Measurements from ENCODE around the gene FHOD3. TPM values are rescaled to one million over a fixed set of nuclear protein-coding genes. Genes with fewer than 3 reads are reported as not detected.

Gene FHOD3
- total and polyA plus RNA-seq, 2 of the 8 experiments (the other 6 are each of a cell fraction or from before 2014, with no cell fraction given): 9.7 to 10.5 TPM

GRCh38 chr18:36503477-36503876, 206.0 kb downstream of the FHOD3 start:
- no peaks in the 10 kb centered on the region for H3K36me3 ChIP-seq (ENCODE audit: control insufficient read depth in 2 of 4, insufficient read depth in 4 of 4, low read length in 3 of 4)
- H4K91ac ChIP-seq (replicated peaks; ENCODE audit: insufficient read length, low read length): no peak overlapping the region
- no peaks in the 10 kb centered on the region for H3K79me2 ChIP-seq (ENCODE audit: control insufficient read depth in 1 of 2, insufficient read depth in 2 of 2, low read length in 2 of 2)
- H2BK15ac ChIP-seq (ENCODE audit: low read length): no peak overlapping the region
- H3K4ac ChIP-seq (replicated peaks; ENCODE audit: insufficient read length, low read depth, low read length): no peak overlapping the region
- H3K23ac ChIP-seq (ENCODE audit: insufficient read length): no peak overlapping the region
- H2AFZ ChIP-seq (ENCODE audit: low read length): no peak overlapping the region
- H3K18ac ChIP-seq (ENCODE audit: extremely low read depth, low read length): no peak overlapping the region
- no peak overlapping the region for H4K5ac ChIP-seq (ENCODE audit: insufficient read length, low read depth, low read length)
- H3K14ac ChIP-seq (ENCODE audit: insufficient read length): no peak overlapping the region
- DNase-seq (ENCODE audit: low read depth in 1 of 2, low spot score in 2 of 2): no peak
- H4K8ac ChIP-seq (ENCODE audit: extremely low read depth, insufficient read depth, low read length): no peak overlapping the region
- no peak overlapping the region for H3K9ac ChIP-seq (replicated peaks in 1 of 4; ENCODE audit: extremely low read depth in 1 of 4, low read depth in 3 of 4, low read length in 3 of 4)
- H2AK5ac ChIP-seq (ENCODE audit: low read depth, low read length): no peak overlapping the region
- ChIA-PET POLR2A (ENCODE audit: partially characterized antibody) (no interaction called here), CTCF (ENCODE audit: partially characterized antibody) (interaction anchor here (0.8 to 0.9 kb wide), 2 partner anchors 10 to 84 kb away, joined by 3 to 5 read pairs; no protein-coding TSS in a partner anchor)
- no peaks in the 10 kb centered on the region; the same call in 1 of the 2 replicates for H3K23me2 ChIP-seq (ENCODE audit: low read depth, low read length)
- FAIRE-seq: no peak
- peaks cover 0 to 6% (median 0%) of the 10 kb centered on the region in 4 experiments; a peak in 1 of 7 replicates for H3K4me1 ChIP-seq (replicated peaks in 1 of 4; ENCODE audit: control insufficient read depth in 3 of 4, insufficient read depth in 4 of 4, low read length in 3 of 4)
- H4K20me1 ChIP-seq (replicated peaks in 1 of 2; ENCODE audit: control insufficient read depth in 1 of 2, insufficient read depth in 2 of 2, low read length in 2 of 2): no peaks in the 10 kb centered on the region
- no peaks in the 10 kb centered on the region for H3K79me1 ChIP-seq (ENCODE audit: low read depth, low read length)
- H2BK5ac ChIP-seq (ENCODE audit: low read depth, low read length): no peak overlapping the region
- H2BK120ac ChIP-seq (replicated peaks; ENCODE audit: low read depth, low read length): no peak overlapping the region
- no peak for TF ChIP-seq GTF2F1 (IDR thresholded peaks at IDR 0.05; ENCODE audit: borderline replicate concordance, low read depth, low read length)
- no peak for TF ChIP-seq BCL11A (IDR thresholded peaks at IDR 0.05; ENCODE audit: low read depth in 2 of 2, low read length in 2 of 2)
- TF ChIP-seq, protein P1, sequence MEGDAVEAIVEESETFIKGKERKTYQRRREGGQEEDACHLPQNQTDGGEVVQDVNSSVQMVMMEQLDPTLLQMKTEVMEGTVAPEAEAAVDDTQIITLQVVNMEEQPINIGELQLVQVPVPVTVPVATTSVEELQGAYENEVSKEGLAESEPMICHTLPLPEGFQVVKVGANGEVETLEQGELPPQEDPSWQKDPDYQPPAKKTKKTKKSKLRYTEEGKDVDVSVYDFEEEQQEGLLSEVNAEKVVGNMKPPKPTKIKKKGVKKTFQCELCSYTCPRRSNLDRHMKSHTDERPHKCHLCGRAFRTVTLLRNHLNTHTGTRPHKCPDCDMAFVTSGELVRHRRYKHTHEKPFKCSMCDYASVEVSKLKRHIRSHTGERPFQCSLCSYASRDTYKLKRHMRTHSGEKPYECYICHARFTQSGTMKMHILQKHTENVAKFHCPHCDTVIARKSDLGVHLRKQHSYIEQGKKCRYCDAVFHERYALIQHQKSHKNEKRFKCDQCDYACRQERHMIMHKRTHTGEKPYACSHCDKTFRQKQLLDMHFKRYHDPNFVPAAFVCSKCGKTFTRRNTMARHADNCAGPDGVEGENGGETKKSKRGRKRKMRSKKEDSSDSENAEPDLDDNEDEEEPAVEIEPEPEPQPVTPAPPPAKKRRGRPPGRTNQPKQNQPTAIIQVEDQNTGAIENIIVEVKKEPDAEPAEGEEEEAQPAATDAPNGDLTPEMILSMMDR (IDR thresholded peaks at IDR 0.05; ENCODE audit: control extremely low read depth in 1 of 3, insufficient read depth in 1 of 3, low read depth in 1 of 3, low read length in 3 of 3): peak in 2 of 3 experiments; percentile 10 to 11; a peak in 1 of 4 replicates
- TF ChIP-seq RAD21 (IDR thresholded peaks at IDR 0.05 in 1 of 2, conservative IDR thresholded peaks at IDR 0.05 in 1 of 2; ENCODE audit: low read depth in 2 of 2, low read length in 2 of 2): peak; percentile 33 to 48; a peak in 3 of 4 replicates
- H3K9me3 ChIP-seq (ENCODE audit: insufficient read depth in 2 of 2, low read depth in 1 of 2, low read length in 1 of 2): no peaks in the 10 kb centered on the region
- no peak overlapping the region for H3K56ac ChIP-seq (replicated peaks; ENCODE audit: insufficient read length, low read depth, low read length)
- no peak overlapping the region for H3K4me3 ChIP-seq (ENCODE audit: extremely low read depth in 1 of 4, insufficient read depth in 2 of 4, low read depth in 3 of 4, low read length in 4 of 4)
- no peak overlapping the region for H3K4me2 ChIP-seq (ENCODE audit: insufficient read depth in 1 of 2, low read depth in 2 of 2, low read length in 2 of 2)
- H3K27me3 ChIP-seq (replicated peaks in 1 of 4; ENCODE audit: control insufficient read depth in 3 of 4, extremely low read depth in 1 of 4, insufficient read depth in 3 of 4, low read length in 3 of 4): no peaks in the 10 kb centered on the region
- H3K27ac ChIP-seq (ENCODE audit: low read depth, low read length): no peak overlapping the region; the same call in 1 of the 2 replicates
- 82% methylated on average over 3 of the region's 3 CpGs; no CpG with 5 or more reads in 1 of the 2 experiments for WGBS, 2 experiments (ENCODE audit: extremely low coverage in 1 of 2, insufficient coverage in 1 of 2, insufficient read length in 1 of 2, insufficient replicate concordance in 2 of 2, low coverage in 1 of 2, low lambda C conversion rate in 2 of 2, missing lambda C conversion rate in 1 of 2)
- H2BK20ac ChIP-seq (ENCODE audit: low read length): no peak overlapping the region
- no peak overlapping the region for H2BK12ac ChIP-seq (ENCODE audit: low read depth, low read length)
